Measurements from ENCODE around the gene HSD17B4. TPM values are rescaled to one million over a fixed set of nuclear protein-coding genes. Genes with fewer than 3 reads are reported as not detected.
"Not testable (repeated sequence)": the region's sequence is repeated elsewhere in the genome, so short reads cannot be mapped to it uniquely, and the experiment has no call there.

The HSD17B4 gene
- total and polyA plus RNA-seq, 12 donors: 236 to 620 (median 344) TPM

DNA sequence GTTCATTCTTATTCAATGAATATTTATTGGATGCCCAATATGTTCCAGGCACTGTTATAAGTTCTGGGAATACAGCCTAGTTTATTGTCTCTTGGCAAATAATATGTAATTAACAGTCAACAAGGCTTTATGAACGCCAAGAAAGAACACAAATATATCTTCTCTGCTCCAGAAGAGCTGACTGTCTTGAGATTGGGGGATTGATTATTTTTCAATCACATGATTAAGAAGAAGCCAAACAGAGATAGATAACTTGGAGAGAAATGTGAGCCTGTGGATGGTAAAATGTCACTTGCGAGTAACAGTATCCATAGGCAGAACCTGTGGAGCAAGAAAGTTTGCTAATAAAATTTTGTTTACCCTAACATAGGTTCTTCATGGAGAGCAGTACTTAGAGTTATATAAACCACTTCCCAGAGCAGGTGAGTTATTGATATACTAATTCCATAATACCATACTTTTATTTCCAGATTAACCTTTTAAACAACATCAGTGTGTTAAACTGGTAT lies 49.4 kb downstream of the HSD17B4 start:
- H3K27me3 ChIP-seq: no peaks in the 10 kb centered on the region
- 93 to 97% (median 96%) methylated on average over 2 of the region's 2 CpGs for WGBS, 4 donors
- H3K4me1 ChIP-seq (replicated peaks in 1 of 2): no peaks in the 10 kb centered on the region
- no peak overlapping the region for H3K27ac ChIP-seq
- peaks cover 0 to 5% (median 4%) of the 10 kb centered on the region in 3 donors for H3K9me3 ChIP-seq (replicated peaks in 1 of 3)
- H3K4me3 ChIP-seq: no peak overlapping the region
- DNase-seq: no peak
- TF ChIP-seq POLR2A (IDR thresholded peaks at IDR 0.05): no peak
- TF ChIP-seq, protein P1, sequence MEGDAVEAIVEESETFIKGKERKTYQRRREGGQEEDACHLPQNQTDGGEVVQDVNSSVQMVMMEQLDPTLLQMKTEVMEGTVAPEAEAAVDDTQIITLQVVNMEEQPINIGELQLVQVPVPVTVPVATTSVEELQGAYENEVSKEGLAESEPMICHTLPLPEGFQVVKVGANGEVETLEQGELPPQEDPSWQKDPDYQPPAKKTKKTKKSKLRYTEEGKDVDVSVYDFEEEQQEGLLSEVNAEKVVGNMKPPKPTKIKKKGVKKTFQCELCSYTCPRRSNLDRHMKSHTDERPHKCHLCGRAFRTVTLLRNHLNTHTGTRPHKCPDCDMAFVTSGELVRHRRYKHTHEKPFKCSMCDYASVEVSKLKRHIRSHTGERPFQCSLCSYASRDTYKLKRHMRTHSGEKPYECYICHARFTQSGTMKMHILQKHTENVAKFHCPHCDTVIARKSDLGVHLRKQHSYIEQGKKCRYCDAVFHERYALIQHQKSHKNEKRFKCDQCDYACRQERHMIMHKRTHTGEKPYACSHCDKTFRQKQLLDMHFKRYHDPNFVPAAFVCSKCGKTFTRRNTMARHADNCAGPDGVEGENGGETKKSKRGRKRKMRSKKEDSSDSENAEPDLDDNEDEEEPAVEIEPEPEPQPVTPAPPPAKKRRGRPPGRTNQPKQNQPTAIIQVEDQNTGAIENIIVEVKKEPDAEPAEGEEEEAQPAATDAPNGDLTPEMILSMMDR (IDR thresholded peaks at IDR 0.05): no peak
- H3K36me3 ChIP-seq (replicated peaks in 1 of 2): peaks cover 0 to 16% of the 10 kb centered on the region in 2 donors
- intact Hi-C loops (cut with DNase I): no loop called here

DNA sequence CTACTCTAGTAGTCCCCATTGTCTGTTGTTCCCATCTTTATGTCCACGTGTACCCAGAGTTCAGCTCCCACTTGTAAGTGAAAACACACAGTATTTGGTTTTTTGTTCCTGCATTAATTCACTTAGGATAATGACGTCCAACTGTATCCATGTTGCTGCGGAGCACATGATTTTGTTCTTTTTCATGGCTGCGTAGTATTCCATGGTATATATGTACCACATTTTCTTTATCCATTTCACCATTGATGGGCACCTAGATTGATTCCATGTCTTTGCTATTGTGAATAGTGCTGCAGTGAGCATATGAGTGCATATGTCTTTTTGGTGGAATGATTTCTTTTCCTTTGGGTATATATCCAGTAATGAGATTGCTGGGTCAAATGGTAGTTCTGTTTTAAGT lies 51.6 kb downstream of the HSD17B4 start:
- H3K4me1 ChIP-seq (replicated peaks in 1 of 2); H3K4me3 ChIP-seq; H3K9me3 ChIP-seq (replicated peaks in 1 of 3); intact Hi-C loops (cut with DNase I); DNase-seq; H3K27ac ChIP-seq; H3K27me3 ChIP-seq: not testable (repeated sequence)
- peaks cover 0 to 13% of the 10 kb centered on the region in 2 donors for H3K36me3 ChIP-seq (replicated peaks in 1 of 2)
- WGBS, 4 donors: 86 to 98% (median 87%) methylated on average over 4 of the region's 4 CpGs

DNA sequence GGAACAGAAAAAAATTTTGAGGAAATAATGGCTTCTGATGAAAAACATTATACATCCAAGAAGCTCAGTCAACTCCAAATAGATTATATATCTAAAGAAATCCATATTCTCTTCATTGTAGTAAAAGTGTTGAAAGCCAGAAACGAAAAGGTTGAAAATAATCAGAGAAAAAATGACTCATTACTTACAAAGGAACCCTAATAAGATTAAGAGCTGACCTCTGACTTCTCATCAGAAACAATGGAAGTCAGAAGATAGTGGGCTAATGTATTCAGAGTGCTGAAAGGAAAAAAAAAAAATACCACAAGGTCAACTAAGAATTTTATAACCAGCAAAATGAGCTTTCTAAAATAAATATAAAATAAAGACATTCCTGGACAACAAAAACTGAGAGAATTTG lies 60.0 kb downstream of the HSD17B4 start:
- Histone ChIP-seq H3K27ac (no peak overlapping the region), H3K36me3 (replicated peaks in 1 of 2) (peaks cover 0 to 19% of the 10 kb centered on the region in 2 donors), H3K9me3 (replicated peaks in 1 of 3) (peaks cover 0 to 13% (median 0%) of the 10 kb centered on the region in 3 donors), H3K27me3 (no peaks in the 10 kb centered on the region), H3K4me3 (no peak overlapping the region), H3K4me1 (replicated peaks in 1 of 2) (no peaks in the 10 kb centered on the region)
- intact Hi-C loops (cut with DNase I): no loop called here
- DNase-seq: no peak
- no peak for TF ChIP-seq POLR2A (IDR thresholded peaks at IDR 0.05)
- TF ChIP-seq, protein P1 (IDR thresholded peaks at IDR 0.05): no peak
- 94 to 97% (median 96%) methylated on average over 1 of the region's 1 CpG for WGBS, 4 donors

DNA sequence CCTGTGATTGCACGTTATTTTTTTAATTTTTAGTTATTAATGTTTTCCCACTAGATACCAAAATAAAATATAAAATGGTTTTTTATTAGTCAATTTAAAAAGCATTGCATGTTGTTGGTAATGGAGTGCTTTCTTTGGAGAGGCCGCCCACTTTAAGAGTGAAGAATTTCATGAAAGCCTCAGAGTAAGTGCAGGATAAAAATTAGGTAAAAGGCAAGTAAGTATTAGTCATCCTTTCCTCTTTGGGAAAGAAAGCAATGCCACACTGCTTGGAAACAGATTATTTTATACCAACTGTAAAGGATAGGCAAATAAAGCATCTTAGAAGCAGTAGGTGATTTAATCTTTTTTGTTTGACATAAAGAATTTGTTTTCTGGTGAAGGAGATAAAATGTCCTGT lies 62.9 kb downstream of the HSD17B4 start:
- peaks cover 0 to 9% (median 0%) of the 10 kb centered on the region in 3 donors for H3K9me3 ChIP-seq (replicated peaks in 1 of 3)
- no peaks in the 10 kb centered on the region for H3K27me3 ChIP-seq
- no peak overlapping the region for H3K4me3 ChIP-seq
- peaks cover 0 to 24% of the 10 kb centered on the region in 2 donors for H3K36me3 ChIP-seq (replicated peaks in 1 of 2)
- TF ChIP-seq, protein P1 (IDR thresholded peaks at IDR 0.05): no peak
- no peak for TF ChIP-seq POLR2A (IDR thresholded peaks at IDR 0.05)
- H3K27ac ChIP-seq: no peak overlapping the region
- 94 to 98% (median 95%) methylated on average over 2 of the region's 2 CpGs for WGBS, 4 donors
- no peak for DNase-seq
- H3K4me1 ChIP-seq (replicated peaks in 1 of 2): no peaks in the 10 kb centered on the region
- intact Hi-C loops (cut with DNase I): no loop called here

DNA sequence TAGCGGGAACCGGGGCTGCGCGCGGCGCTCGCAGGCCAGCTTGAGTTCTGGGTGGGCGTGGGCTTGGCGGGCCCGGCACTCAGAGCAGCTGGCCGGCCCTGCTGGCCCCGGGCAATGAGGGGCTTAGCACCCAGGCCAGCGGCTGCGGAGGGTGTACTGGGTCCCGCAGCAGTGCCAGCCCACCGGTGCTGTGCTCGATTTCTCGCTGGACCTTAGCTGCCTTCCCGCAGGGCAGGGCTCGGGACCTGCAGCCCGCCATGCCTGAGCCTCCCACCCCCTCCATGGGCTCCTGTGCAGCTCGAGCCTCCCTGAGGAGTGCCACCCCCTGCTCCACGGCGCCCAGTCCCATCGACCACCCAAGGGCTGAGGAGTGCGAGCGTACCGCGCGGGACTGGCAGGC lies 64.8 kb downstream of the HSD17B4 start:
- H3K4me1 ChIP-seq (replicated peaks in 1 of 2); H3K36me3 ChIP-seq (replicated peaks in 1 of 2); intact Hi-C loops (cut with DNase I); DNase-seq; H3K27ac ChIP-seq; H3K9me3 ChIP-seq (replicated peaks in 1 of 3); H3K27me3 ChIP-seq; H3K4me3 ChIP-seq: not testable (repeated sequence)
- WGBS, 4 donors: 90 to 98% (median 94%) methylated on average over 16 to 30 of the region's 30 CpGs; no CpG with 5 or more reads in 1 of the 4 donors

Data from adrenal gland (tissue), 12 donors.